Measurements from ENCODE around the gene ABHD14A. TPM values are rescaled to one million over a fixed set of nuclear protein-coding genes. Genes with fewer than 3 reads are reported as not detected.

Gene ABHD14A
- total and polyA plus RNA-seq, 9 donors = 5.1 to 36.1 (median 27.4) TPM

DNA sequence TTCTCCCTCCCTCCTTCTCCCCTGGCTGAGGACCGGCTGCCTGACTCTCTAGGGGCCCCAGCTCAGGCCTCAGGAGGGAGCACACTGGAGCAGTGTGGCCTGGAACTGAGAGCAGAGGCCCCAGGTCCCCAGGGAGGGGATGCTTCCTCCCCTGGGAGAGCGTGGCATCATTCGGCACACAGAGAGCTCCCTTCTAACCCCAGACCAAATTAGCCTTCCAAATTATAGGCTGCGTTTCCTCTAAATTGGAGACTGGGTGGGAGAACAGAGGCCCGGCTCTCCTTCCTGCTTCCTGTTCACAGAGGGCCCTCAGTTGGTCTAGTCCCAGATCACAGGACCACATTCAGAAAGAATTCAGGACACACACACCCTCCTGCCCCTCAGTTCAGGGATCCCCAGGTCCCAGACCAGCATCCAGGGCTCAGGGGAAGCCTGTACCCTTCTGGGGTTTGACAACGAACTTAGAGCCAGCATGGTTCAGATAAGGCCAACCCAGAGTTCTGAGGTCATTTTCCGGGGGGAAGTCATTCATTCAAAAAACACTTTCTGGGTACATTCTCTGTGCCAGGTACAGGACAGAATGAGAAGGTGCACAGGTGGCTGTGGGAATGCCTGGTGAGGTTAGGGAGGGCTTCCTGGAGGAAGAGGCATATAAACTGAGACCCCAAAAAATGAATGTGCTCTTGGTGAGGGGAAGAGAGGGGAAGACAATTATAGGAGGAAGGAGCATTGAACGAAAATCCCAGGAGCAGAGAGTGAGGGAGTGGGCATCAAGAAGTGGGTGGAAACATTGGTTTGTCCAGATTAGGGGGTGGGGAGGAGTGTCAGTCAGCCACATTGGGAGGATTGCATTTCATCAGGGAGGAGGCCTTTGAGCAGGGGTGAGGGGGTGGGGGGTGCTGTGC is 49.2 kb downstream of the ABHD14A start:
- H3K4me1 ChIP-seq (ENCODE audit: insufficient read depth) = no peaks in the 10 kb centered on the region
- no peak overlapping the region for H3K4me3 ChIP-seq
- no peaks in the 10 kb centered on the region for H3K36me3 ChIP-seq
- intact Hi-C loops (cut with DNase I) = no loop called here
- no peaks in the 10 kb centered on the region for H3K9me3 ChIP-seq
- 61 to 75% (median 73%) methylated on average over 8 of the region's 8 CpGs for WGBS, 3 donors
- TF ChIP-seq POLR2A (IDR thresholded peaks at IDR 0.05) (no peak), EP300 (IDR thresholded peaks at IDR 0.05) (no peak)
- TF ChIP-seq, protein P1, sequence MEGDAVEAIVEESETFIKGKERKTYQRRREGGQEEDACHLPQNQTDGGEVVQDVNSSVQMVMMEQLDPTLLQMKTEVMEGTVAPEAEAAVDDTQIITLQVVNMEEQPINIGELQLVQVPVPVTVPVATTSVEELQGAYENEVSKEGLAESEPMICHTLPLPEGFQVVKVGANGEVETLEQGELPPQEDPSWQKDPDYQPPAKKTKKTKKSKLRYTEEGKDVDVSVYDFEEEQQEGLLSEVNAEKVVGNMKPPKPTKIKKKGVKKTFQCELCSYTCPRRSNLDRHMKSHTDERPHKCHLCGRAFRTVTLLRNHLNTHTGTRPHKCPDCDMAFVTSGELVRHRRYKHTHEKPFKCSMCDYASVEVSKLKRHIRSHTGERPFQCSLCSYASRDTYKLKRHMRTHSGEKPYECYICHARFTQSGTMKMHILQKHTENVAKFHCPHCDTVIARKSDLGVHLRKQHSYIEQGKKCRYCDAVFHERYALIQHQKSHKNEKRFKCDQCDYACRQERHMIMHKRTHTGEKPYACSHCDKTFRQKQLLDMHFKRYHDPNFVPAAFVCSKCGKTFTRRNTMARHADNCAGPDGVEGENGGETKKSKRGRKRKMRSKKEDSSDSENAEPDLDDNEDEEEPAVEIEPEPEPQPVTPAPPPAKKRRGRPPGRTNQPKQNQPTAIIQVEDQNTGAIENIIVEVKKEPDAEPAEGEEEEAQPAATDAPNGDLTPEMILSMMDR (IDR thresholded peaks at IDR 0.05) = no peak
- H3K27ac ChIP-seq = no peak overlapping the region
- DNase-seq = no peak
- no peaks in the 10 kb centered on the region for H3K27me3 ChIP-seq

DNA sequence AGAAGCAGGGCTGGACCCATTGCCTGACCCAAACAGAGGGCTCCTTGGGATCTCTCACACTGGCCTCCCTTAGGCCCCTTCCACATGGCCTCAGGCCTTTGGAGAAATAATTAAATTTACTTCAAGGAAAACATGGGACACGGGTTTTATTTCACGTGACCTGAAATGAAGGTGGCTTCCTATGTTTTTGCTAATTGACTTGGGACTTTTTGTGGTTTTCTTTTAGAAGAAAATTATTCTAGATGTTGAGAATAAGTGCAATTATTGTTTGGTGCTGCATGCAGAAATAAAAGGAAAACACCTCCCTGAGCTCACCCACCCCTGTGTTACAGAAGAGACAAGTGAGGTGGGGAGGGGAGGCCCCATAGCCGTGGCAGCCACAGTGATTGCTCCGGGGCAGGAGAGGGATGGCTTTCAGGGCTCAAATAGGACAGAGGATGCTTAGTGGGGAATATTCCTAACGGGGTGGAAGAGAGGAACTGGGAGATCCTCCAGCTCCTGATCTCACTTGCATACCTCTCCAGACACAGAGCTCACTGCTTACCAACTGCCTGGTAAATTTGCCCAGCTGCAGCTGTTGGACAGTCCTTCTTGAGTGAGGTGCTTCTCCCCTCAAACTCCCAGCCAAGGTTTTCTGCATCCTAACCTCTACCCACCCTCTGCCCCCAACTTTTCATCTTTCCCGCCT is 50.0 kb downstream of the ABHD14A start:
- 82 to 85% (median 83%) methylated on average over 6 of the region's 6 CpGs for WGBS, 3 donors
- Histone ChIP-seq H3K4me1 (ENCODE audit: insufficient read depth) (no peaks in the 10 kb centered on the region), H3K9me3 (no peaks in the 10 kb centered on the region), H3K27me3 (no peaks in the 10 kb centered on the region), H3K27ac (no peak overlapping the region), H3K4me3 (no peak overlapping the region), H3K36me3 (no peaks in the 10 kb centered on the region)
- no peak for DNase-seq
- no peak for TF ChIP-seq EP300 (IDR thresholded peaks at IDR 0.05)
- TF ChIP-seq POLR2A (IDR thresholded peaks at IDR 0.05) = no peak
- intact Hi-C loops (cut with DNase I) = no loop called here

DNA sequence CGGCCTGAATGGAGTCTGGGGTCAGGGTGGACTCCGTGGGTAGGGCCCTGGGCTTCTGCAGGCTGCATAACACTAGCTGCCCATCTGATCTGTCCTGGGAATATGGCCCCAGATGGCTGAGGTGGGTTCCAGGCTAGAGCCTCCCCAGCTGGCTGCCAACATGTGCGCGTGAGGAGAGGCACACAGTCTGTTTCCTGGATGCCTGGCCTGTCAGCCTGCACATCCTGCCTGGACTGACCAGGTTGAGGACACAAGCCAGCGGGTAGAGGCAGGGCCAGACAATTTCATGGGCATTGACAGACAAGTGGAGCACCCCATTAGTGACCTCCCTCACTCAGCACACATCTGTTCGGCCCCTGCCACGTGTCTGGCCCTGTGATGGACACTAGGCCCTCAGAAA is 50.6 kb downstream of the ABHD14A start:
- intact Hi-C loops (cut with DNase I) = no loop called here
- Histone ChIP-seq H3K36me3 (no peaks in the 10 kb centered on the region), H3K27ac (no peak overlapping the region), H3K27me3 (no peaks in the 10 kb centered on the region), H3K4me3 (no peak overlapping the region), H3K9me3 (no peaks in the 10 kb centered on the region), H3K4me1 (ENCODE audit: insufficient read depth) (no peaks in the 10 kb centered on the region)
- TF ChIP-seq, protein P1 (IDR thresholded peaks at IDR 0.05) = no peak
- TF ChIP-seq POLR2A (IDR thresholded peaks at IDR 0.05) (no peak), EP300 (IDR thresholded peaks at IDR 0.05) (no peak)
- DNase-seq = no peak
- 71 to 97% (median 80%) methylated on average over 6 to 7 of the region's 7 CpGs for WGBS, 3 donors

DNA sequence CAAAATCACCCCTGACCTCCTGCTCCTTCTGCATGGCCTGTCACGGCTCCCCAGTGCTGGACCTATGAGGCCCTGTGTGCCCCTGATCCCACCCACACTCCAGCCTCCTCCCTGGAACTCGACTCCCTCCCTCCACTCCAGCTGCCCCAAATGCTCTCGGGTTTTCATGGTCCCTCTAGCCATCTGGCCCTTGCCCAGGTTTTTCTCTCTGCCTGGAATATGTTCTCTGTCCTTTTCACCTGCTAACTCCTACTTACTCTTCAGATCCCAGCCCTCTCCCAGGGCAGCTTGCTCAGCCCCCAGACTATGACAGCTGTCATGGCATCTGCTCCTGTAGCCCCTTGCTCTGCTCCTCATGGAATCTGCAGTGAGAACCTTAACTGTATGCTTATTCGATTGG is 51.2 kb downstream of the ABHD14A start:
- H3K4me1 ChIP-seq (ENCODE audit: insufficient read depth) = no peaks in the 10 kb centered on the region
- 34 to 37% (median 35%) methylated on average over 4 of the region's 4 CpGs for WGBS, 3 donors

More for the DNA sequence above, 51.2 kb downstream of the ABHD14A start:
- Histone ChIP-seq H3K9me3 (no peaks in the 10 kb centered on the region), H3K4me3 (no peak overlapping the region), H3K27ac (no peak overlapping the region), H3K36me3 (no peaks in the 10 kb centered on the region), H3K27me3 (no peaks in the 10 kb centered on the region)
- no peak for DNase-seq
- TF ChIP-seq POLR2A (IDR thresholded peaks at IDR 0.05) (no peak), EP300 (IDR thresholded peaks at IDR 0.05) (no peak)
- TF ChIP-seq, protein P1 (IDR thresholded peaks at IDR 0.05) = no peak
- intact Hi-C loops (cut with DNase I) = no loop called here

All from ovary (tissue), 9 donors.